Ramos (cell line): Measurements from ENCODE around the gene TBKBP1.

Experiments used
- in situ Hi-C: fragments of 300-500 bp; cut with MboI; formaldehyde crosslinking; loops from one replicate; pipeline ENCODE4 v1.14.3; 2022; ENCODE audit warnings: low sequenced_read_pairs; ENCODE audit not compliant: unreplicated experiment

The TBKBP1 gene

GRCh38 chr17:47693731-47694580 is at the start of gene TBKBP1:
TSS of gene TBKBP1 (plus strand) at chr17:47694161. CDS start at chr17:47696113, 1,952 bp downstream.
- in situ Hi-C loops = no loop called here

- in situ Hi-C loops = no loop called here
Measured at GRCh38 chr17:47644324-47644723, 49.6 kb upstream of the TBKBP1 start.

- in situ Hi-C loops = no loop called here
Measured at GRCh38 chr17:47649153-47649971, 44.6 kb upstream of the TBKBP1 start, which contains the start of gene KPNB1. TSS of gene KPNB1 (plus strand) at chr17:47649919. CDS start at chr17:47650245, 326 bp downstream.

GRCh38 chr17:47649972-47650524 is 43.9 kb upstream of the TBKBP1 start:
- in situ Hi-C loops = no loop called here

- in situ Hi-C loops = no loop called here
Measured at GRCh38 chr17:47650525-47651522, 43.1 kb upstream of the TBKBP1 start.

- in situ Hi-C loops = no loop called here
Measured at GRCh38 chr17:47651704-47652103, 42.3 kb upstream of the TBKBP1 start.

- in situ Hi-C loops = no loop called here
Measured at GRCh38 chr17:47652570-47652969, 41.4 kb upstream of the TBKBP1 start.

- in situ Hi-C loops = no loop called here
Measured at GRCh38 chr17:47653442-47653841, 40.5 kb upstream of the TBKBP1 start.

GRCh38 chr17:47654991-47655390 is 39.0 kb upstream of the TBKBP1 start:
- in situ Hi-C loops = no loop called here

- in situ Hi-C loops = no loop called here
Measured at GRCh38 chr17:47660064-47660492, 33.9 kb upstream of the TBKBP1 start.

- in situ Hi-C loops = no loop called here
Measured at GRCh38 chr17:47663912-47664623, 29.9 kb upstream of the TBKBP1 start.

- in situ Hi-C loops = no loop called here
Measured at GRCh38 chr17:47664624-47664941, 29.4 kb upstream of the TBKBP1 start.

GRCh38 chr17:47665655-47666054 is 28.3 kb upstream of the TBKBP1 start:
- in situ Hi-C loops = no loop called here

GRCh38 chr17:47669081-47669480 is 24.9 kb upstream of the TBKBP1 start:
- in situ Hi-C loops = no loop called here

- in situ Hi-C loops = no loop called here
Measured at GRCh38 chr17:47670064-47670463, 23.9 kb upstream of the TBKBP1 start.

- in situ Hi-C loops = no loop called here
Measured at GRCh38 chr17:47674499-47674898, 19.5 kb upstream of the TBKBP1 start.

GRCh38 chr17:47675380-47676198 is 18.4 kb upstream of the TBKBP1 start:
- in situ Hi-C loops = no loop called here

- in situ Hi-C loops = no loop called here
Measured at GRCh38 chr17:47676199-47676472, 17.8 kb upstream of the TBKBP1 start.
